ENCODE measurements around the gene NSD1.

Gene NSD1

GRCh38 chr5:177230660-177231059 lies 97.1 kb downstream of the NSD1 start:
- Mint-ChIP-seq H3K4me1 (peaks cover 12% of the 10 kb centered on the region), H3K9me3 (no peaks in the 10 kb centered on the region), H3K36me3 (ENCODE audit: low read depth) (peaks cover 31% of the 10 kb centered on the region), H3K27ac (peak overlapping the region; percentile 33), H3K27me3 (ENCODE audit: low read depth, poor library complexity) (no peaks in the 10 kb centered on the region), H3K4me3 (no peak overlapping the region)
- DNase-seq: no peak
- no peak for TF ChIP-seq CTCF (IDR thresholded peaks at IDR 0.05)

GRCh38 chr5:177231479-177232250 lies 98.1 kb downstream of the NSD1 start:
- H3K4me1 Mint-ChIP-seq: peaks cover 12% of the 10 kb centered on the region
- no peak for DNase-seq
- no peaks in the 10 kb centered on the region for H3K9me3 Mint-ChIP-seq
- peaks cover 35% of the 10 kb centered on the region for H3K36me3 Mint-ChIP-seq (ENCODE audit: low read depth)
- H3K4me3 Mint-ChIP-seq: no peak overlapping the region
- no peak for TF ChIP-seq CTCF (IDR thresholded peaks at IDR 0.05)
- H3K27me3 Mint-ChIP-seq (ENCODE audit: low read depth, poor library complexity): no peaks in the 10 kb centered on the region
- peak overlapping the region; percentile 62 for H3K27ac Mint-ChIP-seq

- H3K4me1 Mint-ChIP-seq: peaks cover 12% of the 10 kb centered on the region
- no peak overlapping the region for H3K4me3 Mint-ChIP-seq
- H3K27ac Mint-ChIP-seq: peak overlapping the region; percentile 62
- no peaks in the 10 kb centered on the region for H3K9me3 Mint-ChIP-seq
- H3K27me3 Mint-ChIP-seq (ENCODE audit: low read depth, poor library complexity): no peaks in the 10 kb centered on the region
- DNase-seq: no peak
- H3K36me3 Mint-ChIP-seq (ENCODE audit: low read depth): peaks cover 42% of the 10 kb centered on the region
- no peak for TF ChIP-seq CTCF (IDR thresholded peaks at IDR 0.05)
These were observed 98.8 kb downstream of the NSD1 start for GRCh38 chr5:177232358-177232757.

- Mint-ChIP-seq H3K27ac (peak overlapping the region; percentile 69), H3K36me3 (ENCODE audit: low read depth) (peaks cover 45% of the 10 kb centered on the region), H3K9me3 (no peaks in the 10 kb centered on the region), H3K27me3 (ENCODE audit: low read depth, poor library complexity) (no peaks in the 10 kb centered on the region), H3K4me3 (no peak overlapping the region), H3K4me1 (peaks cover 12% of the 10 kb centered on the region)
- no peak for TF ChIP-seq CTCF (IDR thresholded peaks at IDR 0.05)
- DNase-seq: no peak
These were observed 99.2 kb downstream of the NSD1 start for GRCh38 chr5:177232761-177233160.

- no peak for TF ChIP-seq CTCF (IDR thresholded peaks at IDR 0.05)
- Mint-ChIP-seq H3K9me3 (no peaks in the 10 kb centered on the region), H3K27me3 (ENCODE audit: low read depth, poor library complexity) (no peaks in the 10 kb centered on the region), H3K36me3 (ENCODE audit: low read depth) (peaks cover 46% of the 10 kb centered on the region), H3K4me1 (peaks cover 12% of the 10 kb centered on the region), H3K27ac (peak overlapping the region; percentile 69), H3K4me3 (no peak overlapping the region)
- no peak for DNase-seq
These were observed 99.6 kb downstream of the NSD1 start for GRCh38 chr5:177233206-177233605.

GRCh38 chr5:177233802-177234201 lies 100.2 kb downstream of the NSD1 start:
- no peak for DNase-seq
- Mint-ChIP-seq H3K36me3 (ENCODE audit: low read depth) (peaks cover 51% of the 10 kb centered on the region), H3K9me3 (no peaks in the 10 kb centered on the region), H3K27ac (peak overlapping the region; percentile 69), H3K27me3 (ENCODE audit: low read depth, poor library complexity) (no peaks in the 10 kb centered on the region), H3K4me3 (no peak overlapping the region), H3K4me1 (peaks cover 12% of the 10 kb centered on the region)
- TF ChIP-seq CTCF (IDR thresholded peaks at IDR 0.05): no peak

All from nephron progenitor cell (in vitro differentiated cells).